K562 (cell line): ENCODE measurements around the gene PITX1. TPM values are rescaled to one million over a fixed set of nuclear protein-coding genes. Genes with fewer than 3 reads are reported as not detected.

ENCODE experiments used
- ARNT ChIP-seq, 2 experiments: fragments of 450-650 bp; IDR thresholded peaks; 2 replicates each; pipeline ENCODE4 v1.6.1; 2016; ENCODE audit warnings: mild to moderate bottlenecking in 1 of 2
- ASH1L ChIP-seq: fragments of 450-650 bp; IDR thresholded peaks from 2 replicates; pipeline ENCODE4 v1.6.1; 2018; ENCODE audit warnings: borderline replicate concordance, mild to moderate bottlenecking, low read depth; ENCODE audit not compliant: partially characterized antibody
- BRD4 ChIP-seq: fragments of 200-600 bp; sonication (generic); IDR thresholded peaks from 2 replicates; pipeline ENCODE4 v1.6.1; 2017; ENCODE audit warnings: inconsistent platforms
- CBX1 ChIP-seq: sonication (generic); IDR thresholded peaks from 2 replicates; pipeline ENCODE4 v1.6.1; 2016; ENCODE audit warnings: antibody characterized with exemption, low read depth, mild to moderate bottlenecking
- RBM15 ChIP-seq: fragments of 200-400 bp; formaldehyde crosslinking; IDR thresholded peaks from 2 replicates; pipeline ENCODE4 v1.6.1; 2018; ENCODE audit warnings: mild to moderate bottlenecking, low read length, moderate library complexity; ENCODE audit not compliant: insufficient read depth
- XRCC5 ChIP-seq: fragments of 200-400 bp; formaldehyde crosslinking; IDR thresholded peaks from 2 replicates; pipeline ENCODE4 v1.6.1; 2017; ENCODE audit warnings: low read depth, mild to moderate bottlenecking, low read length
- ZNF584 ChIP-seq: fragments of 200-800 bp; sonication (Bioruptor generic); IDR thresholded peaks from 2 replicates; pipeline ENCODE4 v1.6.1; 2016; ENCODE audit warnings: low read depth, mild to moderate bottlenecking, missing genetic modification characterization, missing compliant biosample characterization
- polyA plus RNA-seq, 8 experiments: library from polyadenylated mRNA; depleted of rRNA in 4 of 8; stranded (reverse) in 5 of 8; unstranded in 3 of 8; fragments of >200 nt; fragmentation: Nextera tagmentation in 2 of 8; fragmentation: Illumina TruSeq in 1 of 8; extraction: Ambion mirVana in 2 of 8; extraction: Trizol in 1 of 8; gene quantifications; 2 replicates each; pipeline versions ENCODE4 v1.2.1 to v1.2.3, GENCODE V29; 2011 to 2014; ENCODE audit warnings: inconsistent platforms in 1 of 8, missing spikeins in 1 of 8
- total RNA-seq, 7 experiments: library from RNA; depleted of rRNA in 6 of 7; stranded (reverse); fragments of >200 nt in 6 of 7; fragmentation: Illumina TruSeq in 2 of 7; extraction: Trizol in 2 of 7; gene quantifications; 2 replicates each; pipeline versions ENCODE4 v1.2.1 to v1.2.3, GENCODE V29; 2011 to 2021; ENCODE audit warnings: low replicate concordance in 1 of 7
- TF ChIP-seq, protein P1 (sequence below), 2 experiments: fragments of 200-800 bp in 1 of 2; sonication (Bioruptor generic) in 1 of 2; sonication (generic) in 1 of 2; formaldehyde crosslinking in 1 of 2; IDR thresholded peaks in 1 of 2; conservative IDR thresholded peaks in 1 of 2; 2 replicates each; pipeline versions ENCODE4 v1.5.0 to v1.6.1; 2016 to 2020; ENCODE audit warnings: missing compliant biosample characterization in 1 of 2, missing genetic modification characterization in 1 of 2, missing genetic modification reagents in 1 of 2
- TF ChIP-seq, protein P2 (sequence below): fragments of 450-650 bp; IDR thresholded peaks from 2 replicates; pipeline ENCODE4 v1.6.1; 2017; ENCODE audit warnings: mild to moderate bottlenecking, moderate library complexity
- TF ChIP-seq, protein P3 (sequence below): IDR thresholded peaks from 3 replicates; pipeline ENCODE4 v1.6.1; 2011; ENCODE audit warnings: borderline replicate concordance, mild to moderate bottlenecking, moderate library complexity; ENCODE audit not compliant: insufficient read length; ENCODE audit errors: extremely low read depth

PITX1 gene
- total and polyA plus RNA-seq, 9 of the 15 experiments (the other 6 are each of a cell fraction or from before 2014, with no cell fraction given) = 0.13 to 88.2 (median 24.9) TPM

DNA sequence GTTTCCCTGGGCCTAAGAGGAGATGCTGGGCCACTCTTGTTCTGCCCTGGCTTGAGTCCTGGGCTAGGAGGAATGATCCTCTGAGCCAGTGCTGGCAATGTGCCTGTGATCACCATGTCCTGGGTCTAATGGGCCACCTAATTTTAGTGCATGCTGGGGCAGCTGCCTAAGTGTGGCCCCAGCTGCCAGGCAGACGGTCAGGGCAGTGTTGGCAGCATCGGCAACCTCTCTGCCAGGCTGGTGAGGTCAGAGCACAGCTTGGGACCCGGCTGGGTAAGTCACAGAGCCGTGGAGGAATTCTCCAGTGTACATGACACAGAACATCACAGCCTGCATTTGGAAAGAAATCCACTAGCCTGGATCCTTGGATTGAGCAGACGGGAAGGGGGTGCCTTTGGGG is 21.4 kb upstream of the PITX1 start (continued):
- TF ChIP-seq, protein P1, sequence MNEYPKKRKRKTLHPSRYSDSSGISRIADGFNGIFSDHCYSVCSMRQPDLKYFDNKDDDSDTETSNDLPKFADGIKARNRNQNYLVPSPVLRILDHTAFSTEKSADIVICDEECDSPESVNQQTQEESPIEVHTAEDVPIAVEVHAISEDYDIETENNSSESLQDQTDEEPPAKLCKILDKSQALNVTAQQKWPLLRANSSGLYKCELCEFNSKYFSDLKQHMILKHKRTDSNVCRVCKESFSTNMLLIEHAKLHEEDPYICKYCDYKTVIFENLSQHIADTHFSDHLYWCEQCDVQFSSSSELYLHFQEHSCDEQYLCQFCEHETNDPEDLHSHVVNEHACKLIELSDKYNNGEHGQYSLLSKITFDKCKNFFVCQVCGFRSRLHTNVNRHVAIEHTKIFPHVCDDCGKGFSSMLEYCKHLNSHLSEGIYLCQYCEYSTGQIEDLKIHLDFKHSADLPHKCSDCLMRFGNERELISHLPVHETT (CRISPR knock-in tag; conservative IDR thresholded peaks at IDR 0.05 in 1 of 2, IDR thresholded peaks at IDR 0.05 in 1 of 2) = no peak
- TF ChIP-seq ASH1L (no peak), CBX1 (no peak), ZNF584 (CRISPR knock-in tag) (no peak), RBM15 (no peak), BRD4 (no peak), ARNT (IDR thresholded peaks at IDR 0.05) (no peak), XRCC5 (no peak)
- TF ChIP-seq, protein P2, sequence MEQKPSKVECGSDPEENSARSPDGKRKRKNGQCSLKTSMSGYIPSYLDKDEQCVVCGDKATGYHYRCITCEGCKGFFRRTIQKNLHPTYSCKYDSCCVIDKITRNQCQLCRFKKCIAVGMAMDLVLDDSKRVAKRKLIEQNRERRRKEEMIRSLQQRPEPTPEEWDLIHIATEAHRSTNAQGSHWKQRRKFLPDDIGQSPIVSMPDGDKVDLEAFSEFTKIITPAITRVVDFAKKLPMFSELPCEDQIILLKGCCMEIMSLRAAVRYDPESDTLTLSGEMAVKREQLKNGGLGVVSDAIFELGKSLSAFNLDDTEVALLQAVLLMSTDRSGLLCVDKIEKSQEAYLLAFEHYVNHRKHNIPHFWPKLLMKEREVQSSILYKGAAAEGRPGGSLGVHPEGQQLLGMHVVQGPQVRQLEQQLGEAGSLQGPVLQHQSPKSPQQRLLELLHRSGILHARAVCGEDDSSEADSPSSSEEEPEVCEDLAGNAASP = no peak
- TF ChIP-seq, protein P3, sequence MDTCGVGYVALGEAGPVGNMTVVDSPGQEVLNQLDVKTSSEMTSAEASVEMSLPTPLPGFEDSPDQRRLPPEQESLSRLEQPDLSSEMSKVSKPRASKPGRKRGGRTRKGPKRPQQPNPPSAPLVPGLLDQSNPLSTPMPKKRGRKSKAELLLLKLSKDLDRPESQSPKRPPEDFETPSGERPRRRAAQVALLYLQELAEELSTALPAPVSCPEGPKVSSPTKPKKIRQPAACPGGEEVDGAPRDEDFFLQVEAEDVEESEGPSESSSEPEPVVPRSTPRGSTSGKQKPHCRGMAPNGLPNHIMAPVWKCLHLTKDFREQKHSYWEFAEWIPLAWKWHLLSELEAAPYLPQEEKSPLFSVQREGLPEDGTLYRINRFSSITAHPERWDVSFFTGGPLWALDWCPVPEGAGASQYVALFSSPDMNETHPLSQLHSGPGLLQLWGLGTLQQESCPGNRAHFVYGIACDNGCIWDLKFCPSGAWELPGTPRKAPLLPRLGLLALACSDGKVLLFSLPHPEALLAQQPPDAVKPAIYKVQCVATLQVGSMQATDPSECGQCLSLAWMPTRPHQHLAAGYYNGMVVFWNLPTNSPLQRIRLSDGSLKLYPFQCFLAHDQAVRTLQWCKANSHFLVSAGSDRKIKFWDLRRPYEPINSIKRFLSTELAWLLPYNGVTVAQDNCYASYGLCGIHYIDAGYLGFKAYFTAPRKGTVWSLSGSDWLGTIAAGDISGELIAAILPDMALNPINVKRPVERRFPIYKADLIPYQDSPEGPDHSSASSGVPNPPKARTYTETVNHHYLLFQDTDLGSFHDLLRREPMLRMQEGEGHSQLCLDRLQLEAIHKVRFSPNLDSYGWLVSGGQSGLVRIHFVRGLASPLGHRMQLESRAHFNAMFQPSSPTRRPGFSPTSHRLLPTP = no peak
